ENCODE measurements around the gene BMP2K.

Gene BMP2K

DNA sequence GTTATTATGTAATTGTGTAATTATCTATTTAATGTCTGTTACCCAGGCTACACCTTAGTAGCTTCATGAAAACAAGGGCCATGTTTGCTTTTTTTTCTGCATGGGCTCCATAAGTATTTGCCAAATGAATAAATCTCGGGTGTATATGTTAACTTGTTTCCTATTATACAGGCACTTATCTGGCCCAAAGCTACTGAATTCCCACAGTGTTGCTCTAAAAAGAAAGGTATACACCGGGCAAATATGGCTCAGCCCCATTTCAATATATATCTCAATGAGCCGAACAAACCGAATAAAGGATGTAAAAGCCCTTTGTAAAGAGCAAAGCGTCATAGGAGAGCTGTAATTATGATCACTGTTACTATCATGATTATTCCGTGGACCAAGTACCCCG, 162.3 kb downstream of the BMP2K start:
- H3K4me3 ChIP-seq (ENCODE audit: low read depth, low read length) = peak overlapping the region; percentile 84
- TF ChIP-seq, protein P1, sequence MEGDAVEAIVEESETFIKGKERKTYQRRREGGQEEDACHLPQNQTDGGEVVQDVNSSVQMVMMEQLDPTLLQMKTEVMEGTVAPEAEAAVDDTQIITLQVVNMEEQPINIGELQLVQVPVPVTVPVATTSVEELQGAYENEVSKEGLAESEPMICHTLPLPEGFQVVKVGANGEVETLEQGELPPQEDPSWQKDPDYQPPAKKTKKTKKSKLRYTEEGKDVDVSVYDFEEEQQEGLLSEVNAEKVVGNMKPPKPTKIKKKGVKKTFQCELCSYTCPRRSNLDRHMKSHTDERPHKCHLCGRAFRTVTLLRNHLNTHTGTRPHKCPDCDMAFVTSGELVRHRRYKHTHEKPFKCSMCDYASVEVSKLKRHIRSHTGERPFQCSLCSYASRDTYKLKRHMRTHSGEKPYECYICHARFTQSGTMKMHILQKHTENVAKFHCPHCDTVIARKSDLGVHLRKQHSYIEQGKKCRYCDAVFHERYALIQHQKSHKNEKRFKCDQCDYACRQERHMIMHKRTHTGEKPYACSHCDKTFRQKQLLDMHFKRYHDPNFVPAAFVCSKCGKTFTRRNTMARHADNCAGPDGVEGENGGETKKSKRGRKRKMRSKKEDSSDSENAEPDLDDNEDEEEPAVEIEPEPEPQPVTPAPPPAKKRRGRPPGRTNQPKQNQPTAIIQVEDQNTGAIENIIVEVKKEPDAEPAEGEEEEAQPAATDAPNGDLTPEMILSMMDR (conservative IDR thresholded peaks at IDR 0.05; ENCODE audit: low read depth, low read length) = no peak
- DNase-seq (ENCODE audit: low read depth) = no peak

DNA sequence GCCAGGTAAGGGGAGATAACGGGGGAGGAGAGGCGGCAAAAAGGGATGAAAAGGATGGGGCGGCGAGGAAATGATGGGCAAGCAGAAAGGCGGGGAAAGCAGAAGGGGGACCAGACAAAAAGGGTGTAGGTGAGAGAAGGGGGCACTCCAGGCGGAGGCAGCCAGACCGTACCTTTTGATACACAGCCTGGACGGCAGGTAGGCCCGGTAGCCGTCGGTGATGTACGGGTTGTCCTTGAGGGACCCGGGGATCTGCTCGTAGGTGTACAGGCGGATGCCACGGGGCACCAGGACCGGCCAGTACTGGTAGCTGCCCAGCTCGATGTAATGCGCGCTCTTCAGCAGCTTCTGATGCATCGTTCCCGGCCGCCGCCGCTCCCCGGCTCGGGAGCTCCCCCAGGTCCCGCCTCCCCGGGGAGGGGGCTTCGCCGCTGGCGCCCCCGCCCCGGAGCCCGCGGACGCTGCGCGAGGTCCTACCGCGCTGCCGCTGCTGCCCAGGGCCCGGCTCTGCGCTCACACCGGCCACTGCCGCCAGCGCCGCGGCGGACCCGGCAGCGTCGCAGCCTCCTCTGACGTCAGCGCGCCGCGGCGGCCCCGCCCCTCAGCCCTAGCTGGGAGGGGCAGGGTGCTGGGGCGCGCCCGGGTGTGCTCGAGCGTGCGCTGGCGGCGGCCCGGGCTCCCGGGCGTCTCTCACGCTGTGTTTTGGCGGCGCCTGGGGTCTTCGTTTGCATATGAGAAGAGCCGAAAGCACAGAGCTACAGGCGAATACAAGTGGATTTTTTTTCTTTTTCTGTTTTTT, 162.9 kb downstream of the BMP2K start, which contains the start of gene PAQR3:
Gene PAQR3 (minus strand): TSS at position 571 of the 799 bp plus-strand sequence. CDS start 214 bp downstream, at position 357.
- TF ChIP-seq, protein P1 (conservative IDR thresholded peaks at IDR 0.05; ENCODE audit: low read depth, low read length) = no peak
- H3K4me3 ChIP-seq (ENCODE audit: low read depth, low read length) = peak within 1 kb of the TSS; percentile 84
- peak; percentile 79 for DNase-seq (ENCODE audit: low read depth)

DNA sequence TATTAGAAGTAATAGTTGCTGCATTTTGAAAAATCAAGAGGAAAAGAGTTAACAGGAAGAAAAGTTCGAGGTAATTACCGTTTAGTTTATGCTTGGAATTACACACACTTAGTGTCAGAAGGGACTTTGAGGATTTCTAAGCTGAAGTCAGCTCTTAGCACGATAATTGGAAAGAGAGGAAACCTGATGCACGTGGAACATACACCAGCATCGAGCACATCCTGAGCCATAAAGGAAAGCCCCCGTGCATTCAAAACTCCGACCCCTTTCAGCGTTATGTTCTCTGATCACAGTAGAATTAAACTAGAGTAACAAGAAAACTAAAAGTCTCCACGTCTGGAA, 163.5 kb downstream of the BMP2K start:
- H3K4me3 ChIP-seq (ENCODE audit: low read depth, low read length) = peak overlapping the region; percentile 84
- no peak for DNase-seq (ENCODE audit: low read depth)
- TF ChIP-seq, protein P1 (conservative IDR thresholded peaks at IDR 0.05; ENCODE audit: low read depth, low read length) = no peak

DNA sequence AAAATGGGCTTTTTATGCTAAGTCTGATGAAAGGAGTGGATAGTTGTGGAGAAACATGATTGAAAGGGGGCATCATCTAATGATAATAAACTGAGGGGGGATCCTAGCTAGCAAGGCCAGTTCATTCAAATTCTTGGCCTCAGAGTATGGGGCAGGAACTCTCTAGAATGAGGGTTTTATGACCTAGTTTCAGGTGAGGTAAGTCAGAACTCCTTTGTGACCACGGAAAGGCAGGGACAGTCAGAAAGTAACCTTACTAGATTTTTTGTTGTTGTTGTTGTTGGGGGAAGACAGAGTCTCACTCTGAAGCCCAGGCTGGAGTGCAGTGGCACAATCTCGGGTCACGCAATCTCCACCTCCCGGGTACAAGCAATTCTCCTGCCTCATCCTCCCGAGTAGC, 164.6 kb downstream of the BMP2K start:
- H3K4me3 ChIP-seq (ENCODE audit: low read depth, low read length) = no peak overlapping the region
- TF ChIP-seq, protein P1 (conservative IDR thresholded peaks at IDR 0.05; ENCODE audit: low read depth, low read length) = no peak
- no peak for DNase-seq (ENCODE audit: low read depth)

DNA sequence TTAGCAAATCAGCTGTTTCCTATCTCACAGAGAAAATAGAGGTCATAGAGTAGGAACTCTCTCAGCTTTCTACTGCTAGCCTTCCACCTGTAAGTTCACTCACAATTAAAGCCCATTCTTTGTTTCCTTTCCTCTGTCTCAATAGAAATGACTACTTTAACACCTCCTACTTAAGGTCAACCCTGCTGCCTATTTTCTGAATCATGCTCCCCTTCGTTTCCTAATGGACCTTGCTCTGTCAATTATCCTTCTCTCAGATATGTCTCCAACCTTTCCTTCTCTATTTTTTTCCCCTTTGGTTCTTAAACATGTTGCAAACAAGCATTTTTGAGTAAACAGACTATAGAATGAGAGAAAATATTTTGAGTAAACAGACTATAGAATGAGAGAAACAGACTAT, 168.2 kb downstream of the BMP2K start:
- H3K4me3 ChIP-seq (ENCODE audit: low read depth, low read length) = no peak overlapping the region
- DNase-seq (ENCODE audit: low read depth) = no peak
- TF ChIP-seq, protein P1 (conservative IDR thresholded peaks at IDR 0.05; ENCODE audit: low read depth, low read length) = no peak

DNA sequence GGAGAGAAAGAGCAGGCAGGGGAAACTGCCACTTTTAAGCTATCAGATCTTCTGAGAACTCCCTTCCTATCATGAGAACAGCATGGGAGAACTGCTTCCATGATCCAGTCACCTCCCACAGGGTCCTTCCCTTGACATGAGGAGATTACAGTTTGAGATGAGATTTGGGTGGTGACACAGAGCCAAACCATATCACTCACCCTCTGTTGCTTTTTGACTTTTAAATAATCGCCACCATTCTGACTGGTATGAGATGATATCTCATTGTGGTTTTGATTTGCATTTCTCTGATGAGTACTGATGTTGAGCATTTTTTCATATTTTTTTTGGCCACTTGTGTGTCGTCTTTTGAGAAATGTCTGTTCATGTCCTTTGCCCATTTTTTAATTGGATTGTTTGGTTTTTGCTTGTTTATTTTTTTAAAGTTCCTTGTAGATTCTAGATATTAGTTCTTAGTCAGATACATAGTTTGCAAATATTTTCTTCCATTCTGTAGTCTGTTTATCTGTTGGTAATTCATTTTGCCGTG, 169.6 kb downstream of the BMP2K start:
- H3K4me3 ChIP-seq (ENCODE audit: low read depth, low read length) = no peak overlapping the region
- no peak for DNase-seq (ENCODE audit: low read depth)
- TF ChIP-seq, protein P1 (conservative IDR thresholded peaks at IDR 0.05; ENCODE audit: low read depth, low read length) = no peak

DNA sequence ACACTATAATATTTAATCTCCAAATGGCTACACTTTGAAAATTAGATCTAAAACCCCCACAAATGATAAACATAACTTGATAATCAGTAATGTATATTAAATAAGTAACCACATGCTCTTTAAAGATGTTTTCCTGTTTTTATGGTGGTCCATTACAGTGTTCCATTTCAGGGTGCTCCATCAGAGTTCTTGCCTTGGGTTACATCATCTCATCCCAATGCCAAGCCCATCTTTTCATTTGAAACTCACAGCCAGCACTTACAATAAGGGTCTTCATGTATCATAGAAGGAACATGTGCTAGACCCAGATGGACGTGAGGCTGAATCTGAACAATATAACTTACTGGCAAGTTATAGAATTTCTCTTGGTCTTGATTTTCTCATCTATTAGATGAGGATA, 173.6 kb downstream of the BMP2K start:
- H3K4me3 ChIP-seq (ENCODE audit: low read depth, low read length) = no peak overlapping the region
- no peak for DNase-seq (ENCODE audit: low read depth)
- TF ChIP-seq, protein P1 (conservative IDR thresholded peaks at IDR 0.05; ENCODE audit: low read depth, low read length) = no peak

All from choroid plexus epithelial cell (primary cell).